ENCODE results near the gene CTIF.

The CTIF gene

DNA sequence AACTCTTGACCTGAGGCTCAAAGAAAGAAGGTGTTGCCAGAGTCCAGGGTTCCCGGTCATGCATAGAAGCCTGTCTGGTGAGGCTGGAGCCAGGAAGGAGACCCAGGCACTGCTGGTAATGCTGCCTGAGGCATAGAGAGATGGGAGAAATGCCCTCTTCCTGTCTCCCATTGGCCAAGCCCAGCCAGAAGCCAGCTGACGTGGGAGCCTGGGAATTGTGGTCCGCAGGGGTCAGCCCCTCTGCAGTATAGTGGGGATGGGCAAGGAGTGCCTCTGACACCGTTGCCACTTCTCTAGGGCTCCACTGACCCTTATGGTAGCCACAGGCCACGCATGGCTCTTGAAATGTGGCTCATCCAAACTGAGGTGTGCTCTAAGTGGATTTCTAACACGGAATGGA, 95.7 kb downstream of the CTIF start:
- CTCF ChIA-PET = no interaction called here
- no peak overlapping the region for H3K27ac ChIP-seq (ENCODE audit: insufficient read depth in 1 of 2, low read depth in 1 of 2, low read length in 2 of 2, poor library complexity in 1 of 2, severe bottlenecking in 2 of 2)
- POLR2A ChIA-PET = no interaction called here
- WGBS (ENCODE audit: insufficient coverage) = 100% methylated on average over 4 of the region's 6 CpGs
- no peak for DNase-seq
- H3K27me3 ChIP-seq (replicated peaks in 2 of 5; ENCODE audit: control insufficient read depth in 4 of 5, insufficient read depth in 5 of 5, low read length in 4 of 5) = no peaks in the 10 kb centered on the region
- no peaks in the 10 kb centered on the region for H3K4me1 ChIP-seq (ENCODE audit: control extremely low read depth in 1 of 4, control insufficient read depth in 4 of 4, insufficient read depth in 4 of 4, low read length in 3 of 4)
- H3K9me3 ChIP-seq (ENCODE audit: control extremely low read depth in 1 of 5, control insufficient read depth in 4 of 5, insufficient read depth in 2 of 5, low read depth in 1 of 5, low read length in 4 of 5) = no peaks in the 10 kb centered on the region
- no peak overlapping the region for H3K4me3 ChIP-seq (ENCODE audit: control insufficient read depth in 1 of 7, extremely low read depth in 1 of 7, insufficient read depth in 4 of 7, low read depth in 2 of 7, low read length in 6 of 7)
- peaks cover 0 to 2% (median 0%) of the 10 kb centered on the region in 4 experiments for H3K36me3 ChIP-seq (ENCODE audit: control insufficient read depth in 4 of 4, insufficient read depth in 4 of 4, low read length in 3 of 4)

DNA sequence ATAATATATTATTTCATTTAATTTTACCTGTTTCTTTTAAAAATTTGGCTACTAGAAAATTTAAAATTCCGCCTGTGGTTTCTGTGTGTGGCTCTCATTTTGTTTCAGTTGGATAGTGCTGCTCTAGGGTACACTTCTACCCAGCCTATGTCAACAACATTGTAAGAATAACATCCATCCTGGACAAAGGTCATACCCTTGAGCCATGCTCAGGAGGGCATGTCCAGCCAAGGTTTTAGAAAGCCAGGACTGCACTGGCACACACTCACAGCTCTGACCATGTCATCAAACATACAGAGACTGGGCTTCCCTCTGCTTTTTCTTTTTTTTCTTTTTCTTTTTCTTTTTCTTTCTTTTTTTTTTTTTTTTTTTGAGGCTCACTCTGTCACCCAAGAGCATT, 96.1 kb downstream of the CTIF start:
- WGBS (ENCODE audit: insufficient coverage) = no CpG with 5 or more reads among the region's 1 CpG
- Histone ChIP-seq H3K4me3 (ENCODE audit: control insufficient read depth in 1 of 7, extremely low read depth in 1 of 7, insufficient read depth in 4 of 7, low read depth in 2 of 7, low read length in 6 of 7) (no peak overlapping the region), H3K9me3 (ENCODE audit: control extremely low read depth in 1 of 5, control insufficient read depth in 4 of 5, insufficient read depth in 2 of 5, low read depth in 1 of 5, low read length in 4 of 5) (no peaks in the 10 kb centered on the region), H3K27ac (ENCODE audit: insufficient read depth in 1 of 2, low read depth in 1 of 2, low read length in 2 of 2, poor library complexity in 1 of 2, severe bottlenecking in 2 of 2) (no peak overlapping the region), H3K4me1 (ENCODE audit: control extremely low read depth in 1 of 4, control insufficient read depth in 4 of 4, insufficient read depth in 4 of 4, low read length in 3 of 4) (no peaks in the 10 kb centered on the region), H3K36me3 (ENCODE audit: control insufficient read depth in 4 of 4, insufficient read depth in 4 of 4, low read length in 3 of 4) (peaks cover 0 to 2% (median 0%) of the 10 kb centered on the region in 4 experiments), H3K27me3 (replicated peaks in 2 of 5; ENCODE audit: control insufficient read depth in 4 of 5, insufficient read depth in 5 of 5, low read length in 4 of 5) (no peaks in the 10 kb centered on the region)
- ChIA-PET CTCF (no interaction called here), POLR2A (no interaction called here)
- no peak for DNase-seq

DNA sequence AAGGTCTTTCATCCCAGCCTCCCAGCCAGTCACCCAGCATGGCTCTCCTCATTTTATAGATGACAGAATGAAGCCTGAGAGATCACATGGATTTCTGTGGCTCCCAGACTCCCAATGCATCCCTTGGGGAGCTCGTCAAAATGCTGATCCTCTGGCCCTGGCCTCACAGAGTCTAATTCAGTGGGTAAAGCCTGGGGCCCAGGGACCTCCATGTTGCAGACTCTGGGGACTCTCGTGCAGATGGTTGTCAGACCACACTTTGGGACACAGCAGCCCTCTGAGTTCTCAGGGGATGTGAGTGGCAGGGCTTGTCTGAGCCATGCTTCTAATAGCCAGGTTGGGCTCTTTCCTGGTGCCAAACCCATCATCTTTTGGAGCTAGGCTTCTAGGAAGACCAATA, 97.0 kb downstream of the CTIF start:
- H3K27ac ChIP-seq (ENCODE audit: insufficient read depth in 1 of 2, low read depth in 1 of 2, low read length in 2 of 2, poor library complexity in 1 of 2, severe bottlenecking in 2 of 2) = no peak overlapping the region
- H3K4me1 ChIP-seq (ENCODE audit: control extremely low read depth in 1 of 4, control insufficient read depth in 4 of 4, insufficient read depth in 4 of 4, low read length in 3 of 4) = no peaks in the 10 kb centered on the region
- no peaks in the 10 kb centered on the region for H3K9me3 ChIP-seq (ENCODE audit: control extremely low read depth in 1 of 5, control insufficient read depth in 4 of 5, insufficient read depth in 2 of 5, low read depth in 1 of 5, low read length in 4 of 5)
- DNase-seq = no peak
- no peaks in the 10 kb centered on the region for H3K27me3 ChIP-seq (replicated peaks in 2 of 5; ENCODE audit: control insufficient read depth in 4 of 5, insufficient read depth in 5 of 5, low read length in 4 of 5)
- ChIA-PET POLR2A (no interaction called here), CTCF (no interaction called here)
- peaks cover 0 to 5% (median 0%) of the 10 kb centered on the region in 4 experiments for H3K36me3 ChIP-seq (ENCODE audit: control insufficient read depth in 4 of 4, insufficient read depth in 4 of 4, low read length in 3 of 4)
- 100% methylated on average over 2 of the region's 2 CpGs for WGBS (ENCODE audit: insufficient coverage)
- H3K4me3 ChIP-seq (ENCODE audit: control insufficient read depth in 1 of 7, extremely low read depth in 1 of 7, insufficient read depth in 4 of 7, low read depth in 2 of 7, low read length in 6 of 7) = no peak overlapping the region

DNA sequence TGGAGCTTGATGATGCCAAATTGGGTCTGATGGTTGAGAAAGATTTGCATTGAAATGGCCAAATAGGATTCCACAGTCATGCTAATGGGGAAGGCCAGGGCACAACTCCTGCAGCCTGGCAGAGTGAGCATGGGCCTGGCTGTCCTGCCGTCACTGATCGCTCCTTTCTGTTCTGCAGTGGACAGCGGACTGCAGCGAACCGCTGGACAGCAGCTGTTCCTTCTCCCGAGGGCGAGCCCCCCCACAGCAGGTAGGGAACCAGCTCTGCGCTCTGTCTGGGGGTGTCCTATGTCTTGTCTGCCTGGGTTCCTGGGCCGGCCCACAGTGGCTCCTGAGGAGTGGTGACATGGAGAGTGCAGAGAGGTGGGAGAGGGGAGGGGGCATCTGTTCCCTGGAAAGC, 97.6 kb downstream of the CTIF start:
- WGBS (ENCODE audit: insufficient coverage) = 97% methylated on average over 7 of the region's 9 CpGs
- POLR2A ChIA-PET = no interaction called here

DNA sequence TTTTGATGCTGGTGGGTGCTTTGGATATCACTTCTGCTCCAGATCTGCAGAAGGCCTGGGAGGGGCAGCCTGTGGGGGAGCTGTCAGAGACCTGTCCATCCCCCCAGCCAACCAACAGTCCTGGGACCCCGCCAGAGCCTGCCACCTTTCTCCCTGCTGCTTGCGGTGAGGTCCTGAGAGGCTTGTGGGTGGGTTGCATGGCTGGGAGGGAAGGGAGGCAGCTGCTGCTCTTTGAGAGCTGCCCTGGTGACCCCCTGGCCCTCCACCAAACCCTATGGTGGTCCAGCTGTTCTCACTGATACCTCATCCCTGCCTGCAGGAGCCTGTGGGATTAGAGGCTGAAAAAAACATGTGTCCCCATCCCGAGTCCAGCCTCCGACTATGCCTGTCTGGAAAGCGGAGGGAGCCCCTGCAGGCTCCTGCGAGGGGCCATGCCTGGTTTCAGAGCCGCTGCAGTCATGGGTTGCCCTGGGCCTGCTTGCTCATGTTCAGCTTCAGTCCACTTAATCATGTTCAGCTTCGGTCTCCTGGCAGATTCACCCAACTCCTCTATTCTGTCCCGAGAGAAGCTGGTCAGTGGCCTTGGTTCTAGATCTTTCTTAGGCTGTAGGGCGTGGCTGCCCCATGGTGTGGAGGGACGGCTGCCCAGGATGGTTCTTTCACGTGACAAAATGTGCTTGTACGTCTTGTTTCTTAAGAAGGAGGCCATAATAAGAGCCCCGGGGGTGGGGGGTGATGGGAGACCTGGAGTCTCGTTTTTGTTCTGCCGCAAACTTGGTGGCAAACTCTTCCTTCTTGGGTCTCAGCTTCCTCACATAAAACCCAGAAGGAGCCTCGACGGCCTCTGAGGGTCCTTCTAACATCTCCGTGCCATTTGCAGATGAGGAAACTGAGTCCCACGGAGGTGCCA, 98.5 kb downstream of the CTIF start:
- ChIA-PET CTCF (interaction anchor here (0.7 to 2.2 kb wide), 4 partner anchors 22 to 163 kb away, joined by 3 to 8 read pairs (median 4); no protein-coding TSS in a partner anchor), POLR2A (no interaction called here)
- peaks cover 0 to 5% (median 0%) of the 10 kb centered on the region in 4 experiments for H3K36me3 ChIP-seq (ENCODE audit: control insufficient read depth in 4 of 4, insufficient read depth in 4 of 4, low read length in 3 of 4)
- peaks cover 0 to 3% (median 0%) of the 10 kb centered on the region in 5 experiments for H3K9me3 ChIP-seq (ENCODE audit: control extremely low read depth in 1 of 5, control insufficient read depth in 4 of 5, insufficient read depth in 2 of 5, low read depth in 1 of 5, low read length in 4 of 5)
- H3K27ac ChIP-seq (ENCODE audit: insufficient read depth in 1 of 2, low read depth in 1 of 2, low read length in 2 of 2, poor library complexity in 1 of 2, severe bottlenecking in 2 of 2) = no peak overlapping the region
- DNase-seq = no peak
- H3K4me3 ChIP-seq (ENCODE audit: control insufficient read depth in 1 of 7, extremely low read depth in 1 of 7, insufficient read depth in 4 of 7, low read depth in 2 of 7, low read length in 6 of 7) = no peak overlapping the region
- H3K27me3 ChIP-seq (replicated peaks in 2 of 5; ENCODE audit: control insufficient read depth in 4 of 5, insufficient read depth in 5 of 5, low read length in 4 of 5) = no peaks in the 10 kb centered on the region
- no peaks in the 10 kb centered on the region for H3K4me1 ChIP-seq (ENCODE audit: control extremely low read depth in 1 of 4, control insufficient read depth in 4 of 4, insufficient read depth in 4 of 4, low read length in 3 of 4)
- 97% methylated on average over 18 of the region's 20 CpGs for WGBS (ENCODE audit: insufficient coverage)

More for the DNA sequence above, 97.6 kb downstream of the CTIF start:
- DNase-seq = no peak
- Histone ChIP-seq H3K36me3 (ENCODE audit: control insufficient read depth in 4 of 4, insufficient read depth in 4 of 4, low read length in 3 of 4) (peaks cover 0 to 5% (median 0%) of the 10 kb centered on the region in 4 experiments), H3K27ac (ENCODE audit: insufficient read depth in 1 of 2, low read depth in 1 of 2, low read length in 2 of 2, poor library complexity in 1 of 2, severe bottlenecking in 2 of 2) (no peak overlapping the region), H3K27me3 (replicated peaks in 2 of 5; ENCODE audit: control insufficient read depth in 4 of 5, insufficient read depth in 5 of 5, low read length in 4 of 5) (no peaks in the 10 kb centered on the region), H3K4me3 (ENCODE audit: control insufficient read depth in 1 of 7, extremely low read depth in 1 of 7, insufficient read depth in 4 of 7, low read depth in 2 of 7, low read length in 6 of 7) (no peak overlapping the region), H3K4me1 (ENCODE audit: control extremely low read depth in 1 of 4, control insufficient read depth in 4 of 4, insufficient read depth in 4 of 4, low read length in 3 of 4) (no peaks in the 10 kb centered on the region), H3K9me3 (ENCODE audit: control extremely low read depth in 1 of 5, control insufficient read depth in 4 of 5, insufficient read depth in 2 of 5, low read depth in 1 of 5, low read length in 4 of 5) (no peaks in the 10 kb centered on the region)
- CTCF ChIA-PET = interaction anchor here (2.2 kb wide), 1 partner anchor 28 kb away, joined by 8 read pairs; no protein-coding TSS in a partner anchor

DNA sequence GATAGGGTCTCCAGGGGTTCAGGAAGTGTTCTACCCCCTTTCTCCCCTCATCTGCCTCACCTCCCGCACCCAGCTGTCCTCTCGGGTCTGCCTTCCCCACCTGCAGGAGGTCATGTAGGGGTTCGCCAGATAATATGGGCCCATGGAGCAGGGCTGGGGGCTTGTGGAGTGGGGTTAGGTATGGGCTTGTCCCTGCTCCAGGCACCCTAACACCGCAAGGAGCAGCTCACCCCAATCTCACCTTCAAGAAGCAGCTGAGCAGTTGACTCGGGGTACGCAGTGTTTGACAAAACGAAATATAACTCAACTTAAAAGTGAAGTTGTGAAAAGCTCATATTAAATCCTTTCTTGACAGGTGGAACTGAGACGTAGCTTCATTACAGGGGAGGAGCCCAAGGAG, 99.6 kb downstream of the CTIF start:
- Histone ChIP-seq H3K4me1 (ENCODE audit: control extremely low read depth in 1 of 4, control insufficient read depth in 4 of 4, insufficient read depth in 4 of 4, low read length in 3 of 4) (no peaks in the 10 kb centered on the region), H3K27ac (ENCODE audit: insufficient read depth in 1 of 2, low read depth in 1 of 2, low read length in 2 of 2, poor library complexity in 1 of 2, severe bottlenecking in 2 of 2) (no peak overlapping the region), H3K27me3 (replicated peaks in 2 of 5; ENCODE audit: control insufficient read depth in 4 of 5, insufficient read depth in 5 of 5, low read length in 4 of 5) (no peaks in the 10 kb centered on the region), H3K36me3 (ENCODE audit: control insufficient read depth in 4 of 4, insufficient read depth in 4 of 4, low read length in 3 of 4) (peaks cover 0 to 3% (median 0%) of the 10 kb centered on the region in 4 experiments), H3K4me3 (ENCODE audit: control insufficient read depth in 1 of 7, extremely low read depth in 1 of 7, insufficient read depth in 4 of 7, low read depth in 2 of 7, low read length in 6 of 7) (no peak overlapping the region), H3K9me3 (ENCODE audit: control extremely low read depth in 1 of 5, control insufficient read depth in 4 of 5, insufficient read depth in 2 of 5, low read depth in 1 of 5, low read length in 4 of 5) (peaks cover 0 to 3% (median 0%) of the 10 kb centered on the region in 5 experiments)
- no peak for DNase-seq
- POLR2A ChIA-PET = no interaction called here
- 100% methylated on average over 3 of the region's 8 CpGs for WGBS (ENCODE audit: insufficient coverage)
- CTCF ChIA-PET = interaction anchor here (1.3 to 2.2 kb wide), 4 partner anchors 10 to 32 kb away, joined by 3 to 8 read pairs (median 6); no protein-coding TSS in a partner anchor
